GM21447 (cell line): Measurements from ENCODE around the gene KLHDC7A.

Experiments
- ATAC-seq: cut with Tn5 transposase; IDR thresholded peaks from one replicate; pipeline ENCODE4 v1.9.1; 2021; ENCODE audit not compliant: unreplicated experiment

The KLHDC7A gene

GRCh38 chr1:18504609-18505008, 23.9 kb downstream of the KLHDC7A start:
- ATAC-seq, result no peak

GRCh38 chr1:18505666-18506065, 24.9 kb downstream of the KLHDC7A start:
- no peak for ATAC-seq

- no peak for ATAC-seq
Observed at GRCh38 chr1:18508084-18508483, 27.4 kb downstream of the KLHDC7A start.

GRCh38 chr1:18511149-18511873, 30.6 kb downstream of the KLHDC7A start:
- no peak for ATAC-seq

- ATAC-seq, result no peak
Observed at GRCh38 chr1:18511874-18512150, 31.1 kb downstream of the KLHDC7A start.

GRCh38 chr1:18512883-18513282, 32.2 kb downstream of the KLHDC7A start:
- no peak for ATAC-seq

- no peak for ATAC-seq
Observed at GRCh38 chr1:18513995-18514394, 33.3 kb downstream of the KLHDC7A start.

- no peak for ATAC-seq
Observed at GRCh38 chr1:18515120-18515667, 34.5 kb downstream of the KLHDC7A start.

- no peak for ATAC-seq
Observed at GRCh38 chr1:18516473-18516872, 35.7 kb downstream of the KLHDC7A start.

GRCh38 chr1:18526436-18527275, 45.9 kb downstream of the KLHDC7A start:
- no peak for ATAC-seq

GRCh38 chr1:18527514-18527913, 46.8 kb downstream of the KLHDC7A start:
- ATAC-seq, result no peak

- ATAC-seq, result no peak
Observed at GRCh38 chr1:18527921-18528320, 47.2 kb downstream of the KLHDC7A start.

- ATAC-seq, result no peak
Observed at GRCh38 chr1:18528616-18529015, 47.9 kb downstream of the KLHDC7A start.

GRCh38 chr1:18529714-18530113, 49.0 kb downstream of the KLHDC7A start:
- ATAC-seq, result no peak

- no peak for ATAC-seq
Observed at GRCh38 chr1:18530587-18531502, 50.1 kb downstream of the KLHDC7A start.

GRCh38 chr1:18531503-18531845, 50.7 kb downstream of the KLHDC7A start:
- no peak for ATAC-seq

GRCh38 chr1:18532390-18533170, 51.9 kb downstream of the KLHDC7A start:
- no peak for ATAC-seq

- ATAC-seq, result no peak
Observed at GRCh38 chr1:18533259-18533658, 52.5 kb downstream of the KLHDC7A start.

GRCh38 chr1:18534810-18535205, 54.1 kb downstream of the KLHDC7A start:
- no peak for ATAC-seq
